Hematopoietic multipotent progenitor cell treated with erythropoietin and hydrocortisone succinate and interleukin-3 and kit ligand, for 8 days (in vitro differentiated cells): ENCODE measurements around the gene PSMD8.
A peak's percentile ranks its signal among the peaks of the same experiment; 100 is the strongest.
"Not testable (repeated sequence)": the region's sequence is repeated elsewhere in the genome, so short reads cannot be mapped to it uniquely, and the experiment has no call there.

Source experiments
- DNase-seq: peaks from one replicate; pipeline ENCODE4 v3.0.0-alpha.2; 2015

PSMD8 gene

DNA sequence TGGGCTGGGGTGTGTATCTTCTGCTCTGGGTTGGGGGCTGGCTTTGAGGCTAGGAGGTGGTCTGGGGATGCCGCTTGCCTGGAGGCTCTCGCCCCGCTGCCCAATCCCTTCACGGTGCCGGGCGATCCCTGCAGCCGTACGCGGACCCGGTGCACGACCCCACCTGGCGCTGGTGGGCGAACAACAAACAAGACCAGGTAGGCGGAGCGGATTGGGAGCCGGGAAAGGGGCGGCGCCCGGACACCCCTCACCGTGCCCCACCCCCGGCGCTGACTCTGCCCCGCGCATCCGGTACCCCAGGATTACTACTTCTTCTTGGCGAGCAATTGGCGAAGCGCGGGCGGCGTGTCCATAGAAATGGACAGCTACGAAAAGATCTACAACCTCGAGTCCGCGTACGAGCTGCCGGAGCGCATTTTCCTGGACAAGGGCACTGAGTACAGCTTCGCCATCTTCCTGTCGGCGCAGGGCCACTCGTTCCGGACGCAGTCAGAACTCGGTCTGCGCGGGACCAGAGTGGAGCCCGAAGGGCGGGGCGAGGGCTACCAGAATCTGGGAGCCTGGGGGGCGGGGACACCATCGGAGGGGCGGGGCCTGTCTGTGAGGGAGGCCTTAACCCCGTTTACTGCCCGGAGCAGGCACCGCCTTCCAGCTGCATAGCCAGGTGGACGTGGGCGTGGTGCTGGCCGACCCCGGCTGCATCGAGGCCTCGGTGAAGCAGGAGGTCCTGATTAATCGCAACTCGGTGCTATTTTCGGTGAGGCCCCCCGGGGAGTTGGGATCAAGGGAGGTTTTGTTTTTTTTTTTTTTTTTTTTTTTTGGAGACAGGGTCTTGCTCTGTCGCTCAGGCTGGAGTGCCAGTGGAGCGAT is 12.1 kb upstream of the PSMD8 start:
- peak; percentile 79 for DNase-seq

DNA sequence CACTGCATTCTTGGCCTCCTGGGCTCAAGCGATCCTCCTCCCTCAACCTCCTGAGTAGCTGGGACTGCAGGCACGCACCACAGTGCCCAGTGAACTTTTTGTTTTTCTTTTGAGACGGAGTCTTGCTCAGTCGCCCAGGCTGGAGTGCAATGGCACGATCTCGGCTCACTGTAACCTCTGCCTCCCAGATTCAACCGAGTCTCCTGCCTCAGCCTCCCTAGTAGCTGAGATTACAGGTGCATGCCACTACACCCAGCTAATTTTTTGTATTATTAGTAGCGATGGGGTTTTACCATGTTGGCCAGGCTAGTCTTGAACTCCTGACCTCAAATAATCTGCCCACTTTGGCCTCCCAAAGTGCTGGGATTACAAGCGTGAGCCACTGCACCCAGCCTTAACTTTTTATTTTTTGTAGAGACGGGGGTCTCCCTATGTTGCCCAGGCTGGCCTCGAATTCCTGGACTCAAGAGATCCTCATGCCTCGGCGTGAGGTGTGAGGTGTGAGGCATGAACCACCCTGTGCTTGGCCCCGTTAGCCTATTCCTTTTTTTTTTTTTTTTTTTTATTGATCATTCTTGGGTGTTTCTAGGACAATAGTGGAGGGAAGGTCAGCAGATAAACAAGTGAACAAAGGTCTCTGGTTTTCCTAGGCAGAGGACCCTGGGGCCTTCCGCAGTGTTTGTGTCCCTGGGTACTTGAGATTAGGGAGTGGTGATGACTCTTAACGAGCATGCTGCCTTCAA is 11.3 kb upstream of the PSMD8 start:
- not testable (repeated sequence) for DNase-seq

DNA sequence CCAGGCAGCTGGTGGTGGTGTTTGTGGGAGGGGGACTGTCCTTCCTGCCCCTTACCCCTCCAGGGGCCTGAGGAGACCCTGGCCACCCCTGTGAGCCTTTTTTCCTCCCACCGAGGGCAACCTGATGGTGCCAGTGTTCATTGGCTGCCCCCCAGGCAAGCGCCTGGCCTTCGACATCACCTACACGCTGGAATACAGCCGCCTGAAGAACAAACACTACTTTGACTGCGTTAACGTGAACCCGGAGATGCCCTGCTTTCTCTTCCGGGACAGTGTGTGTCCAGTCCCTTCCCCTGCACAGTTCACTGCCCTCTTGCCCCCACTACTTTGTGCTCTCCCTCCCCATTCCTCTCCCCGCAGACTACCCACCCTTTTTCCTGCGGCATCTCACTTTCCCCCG is 7.3 kb upstream of the PSMD8 start:
- no peak for DNase-seq

DNA sequence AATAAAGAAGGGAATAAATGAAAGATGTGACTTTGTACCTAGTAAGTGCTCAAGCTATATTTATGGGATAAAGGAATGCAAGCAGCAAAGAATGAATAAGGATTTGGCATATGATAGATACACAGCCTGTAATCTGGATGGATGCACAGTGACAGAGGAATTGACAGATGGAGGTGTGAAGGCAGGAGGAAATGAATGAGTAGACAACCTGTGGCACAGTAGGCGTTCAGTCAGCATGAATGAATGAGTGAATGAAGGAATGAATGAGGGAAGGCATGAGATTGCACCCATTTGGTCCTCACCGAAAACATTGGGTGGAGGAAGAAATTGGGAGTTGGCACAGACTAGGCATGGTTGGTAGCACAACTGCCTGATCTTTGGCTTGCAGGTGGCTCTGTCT is 4.8 kb upstream of the PSMD8 start:
- DNase-seq: no peak

DNA sequence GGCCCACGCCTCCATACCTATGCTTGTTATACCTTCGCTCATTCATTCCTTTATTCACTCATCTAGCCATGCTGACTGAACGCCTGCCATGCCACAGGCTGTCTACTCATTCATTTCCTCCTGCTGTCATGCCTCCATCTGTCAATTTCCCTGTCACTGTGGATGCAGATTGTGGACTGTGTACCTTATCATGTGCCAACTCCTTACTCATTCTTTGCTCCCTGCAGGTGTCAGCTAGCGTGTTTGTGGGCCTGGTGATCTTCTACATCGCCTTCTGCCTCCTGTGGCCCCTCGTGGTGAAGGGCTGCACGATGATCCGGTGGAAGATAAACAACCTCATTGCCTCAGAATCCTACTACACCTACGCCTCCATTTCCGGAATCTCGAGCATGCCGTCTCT is 4.1 kb upstream of the PSMD8 start:
- no peak for DNase-seq

DNA sequence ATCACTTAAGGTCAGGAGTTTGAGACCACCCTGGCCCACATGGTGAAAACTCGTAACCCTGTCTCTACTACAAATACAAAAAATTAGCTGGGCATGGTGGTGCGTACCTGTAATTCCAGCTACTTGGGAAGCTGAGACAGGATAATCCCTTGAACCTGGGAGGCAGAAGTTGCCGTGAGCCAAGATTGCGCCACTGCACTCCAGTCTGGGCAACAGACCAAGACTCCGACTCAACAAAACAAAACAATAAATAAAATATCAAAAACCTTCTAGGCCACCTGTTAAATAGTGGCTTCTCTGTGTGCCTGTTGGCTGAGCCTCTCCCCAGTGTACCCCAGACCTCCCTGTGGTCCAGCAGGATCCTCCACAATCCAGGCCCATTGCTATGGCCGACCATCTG is 3.3 kb upstream of the PSMD8 start:
- no peak for DNase-seq

DNA sequence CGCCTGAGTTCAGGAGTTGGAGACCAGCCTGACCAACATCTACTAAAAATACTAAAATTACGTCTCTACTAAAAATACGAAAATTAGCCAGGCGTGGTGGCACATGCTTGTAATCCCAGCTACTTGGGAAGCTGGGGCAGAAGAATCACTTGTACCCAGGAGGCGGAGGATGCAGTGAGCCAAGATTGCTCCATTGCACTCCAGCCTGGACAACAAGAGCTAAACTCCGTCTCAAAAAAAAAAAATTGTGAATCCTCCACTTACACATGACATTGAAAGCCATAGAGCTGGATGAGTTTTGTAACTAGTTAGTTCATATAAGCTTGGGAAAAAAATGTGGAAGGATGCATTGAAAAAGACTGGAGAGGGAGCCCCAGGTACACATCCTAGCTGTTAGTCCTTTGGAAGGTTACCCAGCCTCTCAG is 452 bp upstream of the PSMD8 start:
- DNase-seq: no peak

DNA sequence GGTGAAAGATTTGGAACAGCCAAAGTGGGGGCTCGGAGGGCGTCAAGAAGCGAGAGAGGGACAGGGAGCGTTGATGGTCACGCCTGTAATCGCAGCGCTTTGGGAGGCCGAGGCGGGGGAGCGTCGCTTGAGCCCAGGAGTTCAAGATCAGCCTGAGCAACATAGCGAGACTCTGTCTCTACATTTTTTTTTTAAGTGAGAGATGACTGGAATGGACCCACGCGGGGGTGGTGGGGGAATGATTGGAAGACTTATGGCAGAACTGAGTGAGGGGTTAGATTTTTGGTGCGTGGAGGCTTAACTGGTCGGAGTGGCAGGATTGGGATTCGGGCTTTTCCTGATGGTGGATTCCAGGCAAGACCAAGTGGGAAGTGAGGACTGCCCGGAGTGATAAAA is 725 bp downstream of the PSMD8 start:
- DNase-seq: no peak

DNA sequence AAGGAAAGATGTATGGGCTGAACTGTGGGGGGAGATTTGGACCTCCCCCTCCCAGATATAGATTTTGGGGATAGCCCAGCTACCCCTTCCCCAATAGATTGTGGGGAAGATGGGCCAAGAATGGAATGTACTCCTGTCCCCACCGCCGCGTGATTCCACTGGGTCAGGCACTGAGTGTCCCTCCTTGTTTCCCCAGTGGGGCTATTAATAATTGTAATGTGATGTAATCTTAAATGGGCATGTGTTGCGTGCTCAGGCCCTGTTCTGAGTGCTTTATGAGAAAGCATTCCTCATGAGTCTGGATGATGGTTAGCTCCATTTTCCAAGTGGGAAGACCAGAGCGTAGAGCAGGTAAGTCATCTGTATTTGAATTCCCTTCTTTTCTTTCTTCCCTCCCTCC is 1.4 kb downstream of the PSMD8 start:
- no peak for DNase-seq

DNA sequence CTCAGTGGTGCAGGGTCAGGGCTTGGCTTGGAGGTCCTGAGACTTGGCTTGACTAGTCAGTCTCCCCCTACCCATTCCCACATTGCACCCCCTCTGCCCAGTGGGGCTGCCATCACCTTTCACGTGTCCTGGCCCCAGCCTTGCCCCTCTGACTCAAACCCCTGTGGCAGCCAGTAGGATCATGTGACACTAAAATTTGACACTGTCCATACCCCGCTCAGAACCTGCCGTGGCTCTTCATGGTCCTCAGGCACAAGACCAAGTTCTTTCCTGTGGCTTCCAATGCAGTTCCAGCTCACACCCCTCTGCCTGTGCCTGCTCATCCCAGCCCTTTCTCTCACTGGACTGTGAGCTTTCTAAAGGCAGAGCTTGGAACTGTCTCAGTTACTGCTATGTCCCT is 2.2 kb downstream of the PSMD8 start:
- DNase-seq: no peak

DNA sequence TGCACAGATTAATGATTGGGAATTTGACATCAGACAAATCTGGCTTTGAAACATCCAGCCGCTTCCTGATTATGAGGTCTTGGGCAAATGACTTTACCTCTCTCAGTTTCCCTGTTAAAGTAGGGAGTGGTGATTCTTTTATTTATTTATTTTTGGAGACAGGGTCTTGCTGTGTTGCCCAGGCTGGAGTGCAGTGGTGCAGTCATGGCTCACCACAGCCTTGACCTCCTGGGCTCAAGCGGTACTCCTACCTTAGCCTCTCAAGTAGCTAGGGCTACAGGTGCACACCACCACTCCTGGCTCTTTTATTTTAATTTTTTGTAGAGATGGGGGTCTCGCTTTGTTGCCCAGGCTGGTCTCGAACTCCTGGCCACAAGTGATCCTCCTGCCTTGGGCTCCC is 2.7 kb downstream of the PSMD8 start:
- no peak for DNase-seq

DNA sequence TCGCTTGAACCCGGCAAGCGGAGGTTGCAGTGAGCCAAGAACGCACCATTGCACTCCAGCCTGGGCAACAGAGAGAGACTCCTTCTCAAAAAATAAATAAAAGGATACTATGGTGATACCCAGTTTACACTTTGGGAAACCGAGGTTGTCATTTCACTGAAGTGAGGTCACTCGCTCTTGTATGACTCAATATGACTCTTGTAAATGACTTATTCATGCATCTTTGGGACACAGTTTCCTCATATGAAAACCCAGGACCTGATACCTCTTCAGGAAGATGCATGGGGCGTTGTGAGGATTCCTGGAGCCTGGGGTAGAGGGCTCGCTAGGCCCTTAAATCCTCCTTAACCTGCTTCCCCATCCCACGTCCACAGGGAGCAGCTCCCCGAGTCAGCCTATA is 4.5 kb downstream of the PSMD8 start:
- DNase-seq: no peak

DNA sequence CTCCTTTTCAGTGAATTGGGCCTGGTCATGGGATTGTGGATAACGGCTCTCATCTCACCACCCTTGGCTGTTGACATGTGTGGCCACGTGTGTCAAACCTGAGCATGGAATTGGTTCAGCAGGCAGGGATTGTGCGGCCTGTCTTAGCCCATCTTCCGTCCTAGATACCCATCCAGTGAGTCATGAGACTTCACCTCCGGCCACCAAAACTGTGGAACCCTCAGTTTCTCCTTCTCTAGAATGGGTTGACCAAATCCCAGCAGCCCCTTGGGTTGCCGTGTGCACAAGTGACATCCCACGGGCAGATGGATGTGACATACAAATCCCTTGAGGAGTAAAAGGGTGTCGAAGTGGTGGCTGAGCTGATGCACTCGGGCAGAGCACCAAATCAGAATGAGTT is 6.8 kb downstream of the PSMD8 start:
- DNase-seq: no peak

DNA sequence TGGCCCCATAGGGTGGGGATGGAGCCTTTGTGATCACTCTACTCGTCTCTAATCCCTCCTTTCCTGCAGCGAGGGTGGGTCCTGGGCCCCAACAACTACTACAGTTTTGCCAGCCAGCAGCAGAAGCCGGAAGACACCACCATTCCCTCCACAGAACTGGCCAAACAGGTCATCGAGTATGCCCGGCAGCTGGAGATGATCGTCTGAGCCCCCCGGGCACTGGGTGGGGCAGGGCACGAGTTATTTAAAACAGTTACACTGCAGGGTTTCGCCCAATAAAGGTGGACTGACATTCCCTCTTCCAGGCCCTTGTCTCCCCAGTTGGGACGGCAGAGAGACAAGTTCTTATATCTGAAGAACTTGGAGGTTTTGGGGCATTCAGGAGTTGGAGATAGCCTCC is 8.8 kb downstream of the PSMD8 start:
- no peak for DNase-seq

DNA sequence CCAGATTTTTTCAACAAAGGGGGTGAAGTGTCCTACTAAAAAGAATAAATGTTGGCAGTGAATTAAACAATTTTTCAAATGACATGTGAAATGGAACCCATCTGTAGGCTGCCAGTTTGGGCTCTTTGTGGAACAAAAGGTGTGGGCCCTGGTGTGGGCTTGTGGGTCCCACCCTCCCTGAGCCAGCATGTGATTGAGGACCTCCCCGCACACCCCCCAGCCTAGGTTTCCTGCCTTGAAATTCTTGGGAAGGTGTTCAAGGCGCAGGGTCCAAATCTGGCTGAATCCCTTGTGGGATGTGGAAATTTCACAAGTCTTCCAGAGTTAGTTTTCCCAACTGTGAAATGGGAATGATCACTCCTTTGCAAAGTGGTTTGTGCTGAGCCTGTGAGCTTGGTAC is 9.4 kb downstream of the PSMD8 start:
- DNase-seq: no peak

DNA sequence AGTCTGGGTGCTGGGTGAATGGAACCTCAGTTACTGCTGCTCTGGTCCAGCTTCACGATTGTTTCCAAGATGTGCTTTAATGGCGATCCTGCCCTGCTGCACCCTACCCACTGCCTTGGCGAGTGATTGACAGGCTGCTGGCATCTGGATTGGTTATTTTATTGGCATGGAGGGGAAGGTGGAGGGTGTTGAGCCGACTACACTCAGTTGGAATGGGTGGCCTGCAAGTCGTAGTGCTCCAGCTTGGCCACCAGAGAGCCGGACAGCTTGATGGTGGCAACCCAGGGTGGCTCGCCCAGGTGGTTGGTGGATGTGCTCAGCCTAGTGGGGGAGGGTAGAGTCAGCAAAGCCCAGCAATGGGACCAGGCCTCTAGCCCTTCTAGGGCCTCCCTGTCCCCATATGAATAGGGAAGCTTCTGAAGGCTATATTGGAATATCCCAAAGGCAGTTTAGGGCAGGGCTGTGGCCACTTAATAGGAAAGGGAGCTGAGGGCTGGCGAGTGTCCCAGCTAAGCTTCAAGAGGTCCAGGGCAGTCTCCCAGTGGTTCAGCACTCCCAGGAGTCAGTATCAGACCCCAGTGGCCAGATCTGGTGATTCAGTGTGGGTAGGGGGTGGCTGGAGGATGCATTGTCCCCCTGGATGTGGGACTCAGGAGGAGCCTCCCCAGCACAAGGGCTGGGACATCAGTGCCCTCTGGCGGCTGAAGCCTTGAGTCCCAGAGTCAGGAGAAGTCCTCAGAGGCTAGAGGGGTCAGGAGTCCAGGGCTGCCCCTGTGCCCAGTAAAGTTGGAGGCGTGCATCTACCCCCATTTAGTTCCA is 10.0 kb downstream of the PSMD8 start:
- peak; percentile 33 for DNase-seq

DNA sequence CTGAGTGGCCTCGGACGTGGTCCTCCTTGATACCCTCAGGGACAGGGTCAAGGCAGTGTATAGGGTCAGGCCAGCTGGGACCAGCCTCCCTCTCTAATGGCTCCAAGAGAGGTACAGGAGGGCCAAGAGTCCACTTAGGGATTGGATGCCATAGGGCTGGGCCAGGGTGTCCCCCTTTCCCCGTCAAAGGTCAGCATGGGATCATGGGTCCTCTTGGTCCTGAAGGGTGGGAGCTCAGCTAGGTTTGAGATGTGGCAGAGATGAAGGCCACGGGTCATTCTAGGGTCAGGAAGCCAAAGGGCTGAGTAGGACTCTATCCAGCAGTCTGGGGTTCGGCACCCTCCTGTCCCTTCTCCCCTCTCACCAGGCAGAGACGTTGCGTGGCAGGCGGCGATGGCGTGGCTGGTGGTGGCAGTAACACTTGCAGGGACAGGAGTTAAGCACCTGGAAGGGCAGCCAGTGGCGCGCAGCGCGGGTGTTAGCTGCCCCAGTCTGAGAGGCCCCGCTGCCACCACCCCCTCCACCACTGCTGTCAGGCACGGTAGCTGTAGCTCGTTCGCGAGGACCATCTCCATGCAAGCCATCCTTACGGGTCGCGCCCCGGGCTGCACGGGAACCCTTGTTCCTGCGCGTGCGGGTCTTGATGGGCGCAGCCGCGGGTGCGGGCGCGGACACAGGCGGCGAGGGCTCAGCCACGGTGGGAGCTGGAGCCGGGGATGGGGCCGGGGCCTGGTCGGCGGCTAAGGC is 10.9 kb downstream of the PSMD8 start:
- no peak for DNase-seq

DNA sequence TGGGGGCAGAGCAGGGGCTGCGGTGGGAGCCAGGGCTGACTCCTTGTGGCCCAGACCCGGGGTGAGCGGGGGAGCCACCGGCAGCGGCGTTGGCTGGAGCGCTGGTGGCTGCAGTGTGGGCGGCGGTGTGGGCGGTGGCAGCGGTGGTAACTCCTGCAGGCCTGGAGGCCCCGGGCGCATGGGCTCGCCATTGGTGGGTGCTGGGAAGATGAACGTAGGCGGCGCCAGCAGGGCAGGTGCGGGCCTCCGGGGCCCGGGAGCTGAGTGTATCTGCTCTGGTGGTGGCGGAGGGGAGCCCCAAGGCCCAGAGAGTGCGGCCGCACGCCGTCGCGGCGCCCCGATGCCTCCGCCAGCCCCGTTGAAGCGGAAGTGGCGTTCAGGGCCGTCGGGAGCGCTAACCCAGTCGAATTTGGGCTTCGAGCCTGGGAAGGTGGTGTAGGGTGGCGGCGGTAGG is 11.5 kb downstream of the PSMD8 start:
- DNase-seq: peak; percentile 29

DNA sequence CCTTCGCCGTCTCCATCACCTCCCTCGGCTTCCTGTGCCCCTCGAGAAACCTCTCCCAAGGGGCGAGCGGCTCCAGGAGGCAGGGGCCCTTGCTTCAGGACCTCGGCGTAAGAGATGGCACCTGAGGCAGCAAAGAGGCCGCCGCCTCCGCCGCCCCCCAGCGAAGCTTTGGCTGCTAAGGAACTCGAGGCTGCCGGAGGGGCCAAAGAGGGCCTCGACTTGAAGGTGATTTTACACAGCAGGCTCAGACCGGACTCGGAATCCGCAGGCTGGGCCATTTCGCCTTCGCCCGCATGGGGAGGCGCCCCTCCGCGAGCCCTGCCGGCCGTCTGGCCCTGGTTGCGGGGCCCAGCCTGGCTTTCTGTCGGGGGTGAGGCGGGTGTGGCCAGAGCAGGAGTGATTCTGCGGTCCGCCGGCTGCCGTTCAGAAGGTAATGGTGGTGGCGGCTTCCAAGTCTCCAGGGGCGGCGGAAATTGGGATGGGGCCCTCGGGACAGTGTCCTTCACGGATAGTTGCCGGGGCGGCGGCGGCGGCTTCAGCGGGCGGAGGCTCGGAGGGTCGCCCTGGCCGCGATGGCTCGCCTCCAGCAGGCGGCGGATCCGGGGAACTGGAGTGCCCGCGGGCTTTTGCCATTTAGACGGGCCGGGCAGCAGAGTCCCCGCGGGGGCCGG is 12.1 kb downstream of the PSMD8 start:
- no peak for DNase-seq

DNA sequence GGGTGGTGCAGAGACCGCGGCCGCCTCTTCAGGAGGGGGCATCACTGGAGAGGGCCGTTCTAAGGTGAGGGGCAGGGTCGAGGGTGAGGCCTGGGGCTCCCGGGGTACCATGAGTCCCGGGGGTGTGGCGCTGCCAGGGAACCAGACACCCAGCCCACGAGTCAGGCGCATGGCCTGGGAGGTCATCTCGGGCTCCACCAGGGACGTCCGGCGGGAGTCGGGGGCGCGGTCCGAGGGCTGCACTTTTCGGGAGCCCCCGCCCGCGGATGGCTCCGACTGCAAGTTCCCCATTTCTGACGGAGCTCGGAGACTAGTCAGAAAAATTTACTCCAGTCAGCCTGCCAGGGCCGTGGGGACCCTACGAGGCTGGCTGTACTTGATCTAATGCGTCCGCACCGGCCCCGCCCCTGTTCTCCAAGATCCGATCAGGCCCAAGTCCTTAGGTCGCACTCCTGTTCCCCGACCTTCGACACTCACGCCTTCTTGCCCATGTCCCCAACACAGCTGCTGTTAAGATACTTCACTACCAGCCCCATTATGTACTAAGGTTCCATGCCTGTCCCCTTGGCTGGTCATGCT is 12.7 kb downstream of the PSMD8 start:
- DNase-seq: peak; percentile 53

DNA sequence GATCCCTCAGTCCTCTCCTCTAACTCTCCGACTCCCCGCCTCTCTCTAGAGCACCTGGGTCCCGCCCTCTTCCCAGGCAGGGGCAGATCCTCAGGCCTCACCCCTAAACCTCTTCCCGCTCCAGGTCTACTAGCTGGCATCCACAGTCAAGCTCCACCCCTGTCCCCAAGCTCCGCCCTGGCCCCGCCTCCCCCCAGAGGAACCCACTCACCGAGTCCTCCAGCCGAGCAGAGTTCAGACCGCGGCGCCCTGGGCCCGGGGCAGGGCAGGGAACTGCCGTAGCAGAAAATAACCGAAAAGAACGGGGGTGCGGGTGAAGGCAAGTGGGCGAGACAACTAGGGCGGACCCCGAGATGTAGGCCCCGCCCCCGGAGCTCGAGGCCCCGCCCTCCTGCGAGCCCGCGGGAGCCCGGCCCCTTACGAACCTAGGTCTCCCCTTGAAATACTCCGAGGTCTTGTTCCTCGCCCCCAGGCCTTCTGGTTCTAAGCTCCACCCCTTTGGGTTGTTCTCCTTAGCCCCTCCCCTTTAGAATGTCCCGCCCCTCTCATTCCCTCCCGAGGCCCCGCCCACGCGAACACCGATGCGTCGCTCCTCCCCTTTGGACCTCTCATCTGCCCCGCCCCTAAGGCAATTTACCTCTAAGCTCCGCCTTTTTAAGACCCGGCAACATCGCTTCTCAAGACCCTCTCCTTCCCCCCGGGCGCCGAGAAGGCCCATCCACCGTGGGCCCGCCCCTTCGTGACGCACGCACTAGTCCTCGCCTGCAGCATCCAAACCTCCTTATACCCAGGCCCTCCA is 13.4 kb downstream of the PSMD8 start, which contains the start of gene GGN:
Gene GGN, minus strand, starts transcription at position 485 of the 799 bp plus-strand sequence. CDS start 773 bp downstream, outside the sequence.
- peak; percentile 69 for DNase-seq
